ENCODE results near the gene SLC12A2.

- TF ChIP-seq CTCF (IDR thresholded peaks at IDR 0.05; ENCODE audit: poor library complexity) (no peak), EZH2phosphoT487 (IDR thresholded peaks at IDR 0.05; ENCODE audit: low read depth, severe bottlenecking, unreplicated experiment) (no peak)
These were observed 60.3 kb downstream of the SLC12A2 start for GRCh38 chr5:128143911-128144310.

Data from hepatocyte (in vitro differentiated cells).